Fibroblast of peridontal ligament (primary cell): ENCODE data around the gene MARCHF2.
"Not testable (repeated sequence)": the region's sequence is repeated elsewhere in the genome, so short reads cannot be mapped to it uniquely, and the experiment has no call there.

Experiments
- DNase-seq: peaks from one replicate; pipeline ENCODE4 v3.0.0-alpha.2; 2010; ENCODE audit errors: extremely low read depth

MARCHF2 gene

DNA sequence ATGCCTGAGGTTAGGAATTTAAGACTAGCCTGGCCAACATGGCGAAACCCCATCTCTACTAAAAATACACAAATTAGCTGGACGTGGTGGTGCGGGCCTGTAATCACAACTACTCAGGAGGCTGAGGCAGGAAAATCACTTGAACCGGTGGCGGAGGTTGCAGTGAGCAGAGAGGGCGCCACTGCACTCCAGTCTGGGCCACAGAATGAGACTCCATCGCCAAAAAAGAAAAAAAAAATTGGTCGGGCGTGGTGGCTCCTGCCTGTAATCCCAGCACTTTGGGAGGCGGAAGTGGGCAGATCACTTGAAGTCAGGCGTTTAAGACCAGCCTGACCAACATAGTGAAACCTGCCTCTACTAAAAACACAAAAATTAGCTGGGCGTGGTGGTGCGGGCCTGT lies 2.4 kb upstream of the MARCHF2 start:
- not testable (repeated sequence) for DNase-seq

DNA sequence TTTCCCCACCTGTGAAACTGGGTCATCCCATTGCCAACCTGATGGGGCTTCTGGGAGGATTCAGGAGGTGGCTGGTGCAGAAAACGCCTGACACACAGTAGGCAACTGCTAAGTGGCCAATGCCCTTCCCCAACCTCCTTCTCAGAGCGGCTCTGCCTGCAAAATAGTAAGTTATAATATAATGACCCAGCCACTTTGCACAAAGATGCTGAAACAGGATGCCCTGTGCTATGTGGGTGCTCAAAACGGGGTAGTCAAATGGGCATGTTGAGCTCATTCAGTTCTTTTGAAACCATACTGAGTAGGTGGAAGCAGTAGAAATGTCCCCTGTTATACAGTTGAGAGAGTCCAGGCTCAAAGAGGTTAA lies 507 bp downstream of the MARCHF2 start:
- DNase-seq: no peak

DNA sequence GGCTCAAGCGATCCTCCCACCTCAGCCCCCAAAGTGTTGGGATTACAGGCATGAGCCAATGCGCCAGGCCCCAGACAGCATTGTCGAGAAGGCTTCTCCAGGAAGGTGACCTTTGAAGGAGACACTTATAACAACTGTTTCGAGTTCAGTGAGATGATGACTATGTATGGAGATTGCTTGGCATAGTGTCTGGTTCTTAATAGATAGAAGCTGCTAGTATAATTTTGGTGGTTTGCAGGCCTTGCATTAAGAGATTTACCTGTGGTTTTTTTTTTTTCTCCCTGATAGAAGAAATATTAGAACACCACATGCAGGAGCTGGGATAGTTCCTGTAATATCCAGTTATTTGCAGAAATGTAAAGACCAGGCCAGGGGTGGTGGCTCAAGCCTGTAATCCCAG lies 3.7 kb downstream of the MARCHF2 start:
- DNase-seq: no peak

- no peak for DNase-seq
These were observed 8.7 kb downstream of the MARCHF2 start for GRCh38 chr19:8421484-8422461.

DNA sequence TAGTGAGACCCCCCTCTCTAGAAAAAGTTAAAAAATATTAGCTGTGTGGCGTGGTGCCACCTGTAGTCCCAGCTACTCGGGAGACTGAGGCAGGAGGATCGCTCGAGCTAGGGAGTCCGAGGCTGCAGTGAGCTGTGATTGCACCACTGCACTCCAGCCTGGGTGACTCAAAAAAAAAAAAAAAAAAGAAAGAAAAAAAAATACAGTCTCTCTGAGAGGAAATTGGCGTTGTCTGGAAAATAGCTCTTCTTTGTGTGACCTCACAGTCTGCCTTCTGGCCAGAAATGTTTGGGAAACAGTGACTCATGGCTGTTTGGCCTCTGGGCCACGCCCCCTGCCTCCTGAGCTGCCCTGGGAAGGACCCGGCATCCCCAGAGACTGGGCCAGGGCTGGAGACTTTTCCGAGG lies 10.7 kb downstream of the MARCHF2 start:
- peak; percentile 99 for DNase-seq

- DNase-seq: not testable (repeated sequence)
These were observed 12.2 kb downstream of the MARCHF2 start for GRCh38 chr19:8425331-8425730.

- no peak for DNase-seq
These were observed 13.2 kb downstream of the MARCHF2 start for GRCh38 chr19:8426283-8426682.

- no peak for DNase-seq
These were observed 15.9 kb downstream of the MARCHF2 start for GRCh38 chr19:8429044-8429443.

DNA sequence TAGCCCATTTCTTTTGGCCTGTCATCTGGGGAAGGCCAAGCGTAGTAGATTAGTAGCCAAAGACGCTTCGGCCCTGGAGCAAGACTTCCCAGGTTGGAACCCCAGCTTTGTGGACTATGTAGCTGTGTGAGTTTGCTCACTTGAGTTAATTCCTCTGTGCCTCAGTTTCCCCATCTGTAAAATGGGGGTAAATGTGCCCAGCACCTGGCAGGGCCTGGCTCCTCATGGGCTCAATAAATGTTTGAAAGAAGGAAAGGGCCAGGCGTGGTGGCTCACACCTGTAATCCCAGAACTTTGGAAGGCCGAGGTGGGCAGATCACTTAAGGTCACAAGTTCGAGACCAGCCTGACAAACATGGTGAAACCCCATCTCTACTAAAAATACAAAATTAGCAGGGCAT lies 16.7 kb downstream of the MARCHF2 start:
- DNase-seq: no peak

DNA sequence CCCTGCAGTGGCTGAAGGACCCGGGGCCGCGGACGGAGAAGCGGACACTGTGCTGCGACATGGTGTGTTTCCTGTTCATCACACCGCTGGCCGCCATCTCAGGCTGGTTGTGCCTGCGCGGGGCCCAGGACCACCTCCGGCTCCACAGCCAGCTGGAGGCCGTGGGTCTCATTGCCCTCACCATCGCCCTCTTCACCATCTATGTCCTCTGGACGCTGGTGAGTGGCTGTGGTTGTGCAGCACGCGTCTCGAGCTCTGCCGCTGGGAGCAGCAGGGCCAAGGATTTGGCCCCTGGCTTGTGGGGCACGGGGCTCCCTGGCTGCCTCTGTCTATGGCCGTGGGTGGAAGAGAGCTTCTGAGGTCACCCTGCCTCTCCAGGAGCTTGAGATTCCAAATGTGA lies 17.5 kb downstream of the MARCHF2 start:
- DNase-seq: no peak

DNA sequence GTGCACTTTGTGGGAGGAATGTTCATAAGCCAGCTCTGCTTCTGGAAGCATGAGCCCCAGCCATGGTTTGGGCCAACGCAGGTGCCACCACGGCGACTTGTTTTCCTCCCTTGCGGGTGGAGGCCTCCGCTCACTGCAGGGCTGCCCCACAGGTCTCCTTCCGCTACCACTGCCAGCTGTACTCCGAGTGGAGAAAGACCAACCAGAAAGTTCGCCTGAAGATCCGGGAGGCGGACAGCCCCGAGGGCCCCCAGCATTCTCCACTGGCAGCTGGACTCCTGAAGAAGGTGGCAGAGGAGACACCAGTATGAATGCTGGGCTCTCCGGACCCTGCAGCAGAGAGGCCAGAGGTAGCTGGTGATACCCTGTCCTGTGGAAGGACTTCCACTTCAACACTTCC lies 25.1 kb downstream of the MARCHF2 start:
- no peak for DNase-seq

DNA sequence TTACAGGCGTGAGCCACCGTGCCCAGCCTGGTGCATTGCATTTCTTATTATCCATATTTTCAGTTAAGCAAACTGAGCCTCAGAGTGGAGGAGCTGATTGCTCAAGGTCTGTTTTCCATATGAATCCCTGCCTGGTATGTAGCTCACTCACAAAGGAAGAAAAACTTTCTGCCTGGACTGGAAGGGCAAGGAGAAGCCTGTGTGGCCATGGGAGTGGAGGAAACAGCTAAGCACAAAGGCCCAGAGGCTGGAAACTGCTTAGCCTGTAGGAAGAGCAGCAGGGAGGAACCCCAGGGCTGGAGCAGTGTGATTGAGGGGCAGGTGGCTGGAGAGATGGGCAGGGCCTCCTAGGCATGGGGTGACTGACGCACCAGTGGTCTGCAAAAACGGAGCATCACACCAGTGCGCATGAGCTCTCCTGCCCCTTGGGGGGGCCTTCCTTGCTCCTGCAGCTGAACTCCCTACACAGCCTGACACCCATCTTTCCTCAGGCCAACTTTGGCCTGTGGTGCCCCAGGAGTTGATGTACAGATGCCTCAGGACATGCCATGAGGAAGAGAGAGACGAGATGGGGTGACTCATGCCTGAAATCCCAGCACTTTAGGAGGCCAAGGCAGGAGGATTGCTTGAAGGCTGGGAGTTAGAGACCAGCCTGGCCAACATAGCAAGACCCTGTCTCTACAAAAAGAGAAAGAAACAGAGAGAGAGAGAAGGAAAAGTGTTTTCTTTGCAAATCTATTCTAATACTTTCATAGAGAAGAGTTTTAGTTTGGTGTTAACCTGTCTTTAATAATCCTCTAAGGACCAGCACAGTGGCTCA lies 28.8 kb downstream of the MARCHF2 start:
- DNase-seq: no peak

- DNase-seq: not testable (repeated sequence)
These were observed 31.1 kb downstream of the MARCHF2 start for GRCh38 chr19:8444140-8444676.

DNA sequence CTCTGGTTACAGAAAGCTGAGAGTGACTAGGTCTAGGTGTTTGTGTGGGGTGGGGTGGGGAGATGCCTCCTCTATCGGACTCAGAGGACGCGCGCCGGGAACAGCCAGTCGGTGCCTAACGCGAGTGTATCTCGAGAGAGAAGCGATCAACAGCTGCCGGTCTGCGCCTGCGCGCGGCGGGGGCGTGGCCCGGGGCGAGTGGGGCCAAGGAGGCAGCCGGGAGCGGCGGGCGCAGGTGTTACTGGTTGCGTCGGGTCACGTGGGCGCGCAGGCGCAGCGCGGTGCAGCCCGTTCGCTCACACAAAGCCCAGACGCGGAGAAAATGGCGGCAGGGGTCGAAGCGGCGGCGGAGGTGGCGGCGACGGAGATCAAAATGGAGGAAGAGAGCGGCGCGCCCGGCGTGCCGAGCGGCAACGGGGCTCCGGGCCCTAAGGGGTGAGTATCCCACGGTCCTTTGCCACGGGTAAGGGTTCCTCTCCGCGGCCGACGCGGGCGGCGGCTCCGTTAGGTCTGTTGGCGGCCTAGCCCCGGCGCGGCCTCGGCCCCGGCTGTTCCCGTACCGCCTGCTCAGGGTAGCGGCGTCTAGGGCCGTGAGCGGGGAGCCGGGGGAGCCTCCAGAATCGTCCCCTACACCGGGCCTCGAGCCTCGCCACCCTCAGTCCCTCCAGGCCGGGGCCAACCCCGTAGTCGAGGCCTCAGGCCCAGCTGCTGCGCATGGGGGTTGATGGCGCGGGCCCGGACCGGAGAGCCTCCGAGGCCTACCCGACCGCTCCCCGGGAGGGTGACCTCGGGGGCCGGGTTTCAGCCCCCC lies 31.8 kb downstream of the MARCHF2 start, which contains the start of gene HNRNPM:
Gene HNRNPM, plus strand, starts transcription at position 299 of the 811 bp plus-strand sequence. Its CDS starts 24 bp downstream, at position 323.
- peak; percentile 95 for DNase-seq

GRCh38 chr19:8445488-8446001 lies 32.4 kb downstream of the MARCHF2 start:
- DNase-seq: no peak

GRCh38 chr19:8446061-8446709 lies 33.1 kb downstream of the MARCHF2 start:
- DNase-seq: no peak

DNA sequence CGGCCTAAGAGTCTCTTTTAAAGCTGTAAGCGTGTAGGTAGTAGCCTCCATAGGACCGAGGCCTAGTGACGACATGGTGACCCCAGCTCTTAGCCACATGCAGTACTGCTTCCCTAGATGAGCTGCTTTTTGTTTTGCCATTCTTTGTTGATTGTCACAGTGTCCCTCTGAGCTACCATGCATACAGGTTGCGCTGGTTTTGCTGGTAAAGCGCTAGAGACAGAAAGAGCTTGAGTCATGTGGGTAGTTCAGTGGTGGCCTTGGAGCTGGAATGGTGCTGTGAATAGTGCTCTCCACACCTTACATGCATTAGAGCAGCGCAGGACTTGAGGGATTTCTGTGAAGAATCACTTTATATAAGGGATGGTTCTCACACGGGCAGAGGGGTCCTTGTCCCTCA lies 36.7 kb downstream of the MARCHF2 start:
- no peak for DNase-seq

- no peak for DNase-seq
These were observed 38.3 kb downstream of the MARCHF2 start for GRCh38 chr19:8451377-8451776.

DNA sequence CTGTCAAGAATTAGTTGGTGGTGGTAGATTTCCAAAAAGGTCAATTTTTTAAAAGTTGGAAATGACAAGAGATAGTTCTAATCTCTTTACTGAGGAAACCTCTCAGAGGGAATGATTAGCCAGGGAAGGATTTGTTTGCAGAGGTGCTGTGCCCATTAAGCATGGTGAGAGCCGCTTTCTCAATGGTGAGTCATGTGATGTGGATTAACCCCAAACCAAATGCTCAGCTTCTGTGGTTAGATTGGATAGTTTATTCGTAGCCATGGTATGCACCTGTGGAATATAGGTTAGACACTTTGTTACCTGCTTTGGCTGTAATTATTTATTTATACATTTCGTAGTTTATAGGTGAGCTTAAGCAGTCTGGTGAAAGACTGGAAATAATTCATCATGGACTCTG lies 38.8 kb downstream of the MARCHF2 start:
- DNase-seq: peak; percentile 42

DNA sequence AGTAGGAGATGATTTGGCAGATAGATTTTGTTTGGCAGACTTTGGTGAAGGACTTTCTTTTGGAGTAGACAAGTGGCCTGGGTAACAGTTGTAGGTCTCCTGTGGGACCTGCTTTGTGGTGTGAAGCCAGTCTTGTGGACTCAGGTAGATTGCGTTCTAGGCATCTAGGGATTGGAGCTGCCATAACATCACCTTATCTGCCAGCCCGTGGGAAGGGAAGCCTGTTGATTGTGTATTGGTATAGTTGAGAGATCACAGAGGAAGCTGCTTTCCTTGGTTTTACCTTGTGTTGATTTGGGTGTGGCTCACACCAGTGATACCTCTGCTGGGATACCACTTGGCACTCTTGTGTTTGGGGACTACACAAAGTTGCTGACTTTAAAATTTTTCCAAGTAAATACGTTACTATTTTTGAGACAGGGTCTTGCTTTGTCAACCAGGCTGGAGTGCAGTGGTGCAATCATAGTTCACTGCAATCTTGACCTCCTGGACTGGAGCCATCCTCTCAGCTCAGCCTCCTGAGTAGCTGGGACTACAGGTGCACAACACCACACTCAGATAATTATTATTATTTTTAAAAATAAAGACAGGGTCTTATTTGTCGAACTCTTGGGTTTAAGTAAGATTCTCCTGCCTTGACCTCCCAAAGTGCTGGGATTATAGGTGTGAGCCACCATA lies 39.5 kb downstream of the MARCHF2 start:
- no peak for DNase-seq
